SH-SY5Y (cell line): ENCODE results near the gene ABHD1.

Experiments
- GATA2 ChIP-seq: IDR thresholded peaks from 2 replicates; pipeline ENCODE4 v1.6.1; 2011; ENCODE audit warnings: mild to moderate bottlenecking, low read depth, low read length
- GATA3 ChIP-seq: IDR thresholded peaks from 2 replicates; pipeline ENCODE4 v1.6.1; 2011; ENCODE audit warnings: low read depth, mild to moderate bottlenecking, low read length, moderate library complexity

DNA sequence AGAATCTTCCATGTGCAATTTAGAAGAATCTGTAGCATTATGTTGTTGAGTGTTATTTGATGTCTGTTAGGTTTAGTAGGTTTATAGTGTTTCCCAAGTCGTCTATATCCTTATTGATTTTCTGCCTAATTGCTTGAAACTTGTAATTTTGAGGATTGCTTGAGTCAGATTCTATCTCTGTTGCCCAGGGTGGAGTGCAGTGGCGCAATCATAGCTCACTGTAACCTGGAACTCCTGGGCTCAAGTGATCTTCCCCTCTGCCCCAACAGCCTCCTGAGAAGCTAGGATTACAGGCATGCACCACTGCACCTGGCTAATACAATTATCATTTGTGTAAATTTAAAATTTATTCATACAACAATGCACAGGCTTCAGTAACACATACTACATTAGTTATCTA, 22.1 kb downstream of the ABHD1 start:
- TF ChIP-seq GATA3 (no peak), GATA2 (no peak)
